ENCODE data around the gene COL23A1.

Gene COL23A1

GRCh38 chr5:178553517-178553916, 36.7 kb downstream of the COL23A1 start:
- no peak for TF ChIP-seq GATA2 (IDR thresholded peaks at IDR 0.05; ENCODE audit: low read depth, low read length)
- TF ChIP-seq GATA3 (IDR thresholded peaks at IDR 0.05; ENCODE audit: low read depth, low read length), result no peak

GRCh38 chr5:178551468-178551867, 38.7 kb downstream of the COL23A1 start:
- TF ChIP-seq GATA2 (IDR thresholded peaks at IDR 0.05; ENCODE audit: low read depth, low read length) (no peak), GATA3 (IDR thresholded peaks at IDR 0.05; ENCODE audit: low read depth, low read length) (no peak)

DNA sequence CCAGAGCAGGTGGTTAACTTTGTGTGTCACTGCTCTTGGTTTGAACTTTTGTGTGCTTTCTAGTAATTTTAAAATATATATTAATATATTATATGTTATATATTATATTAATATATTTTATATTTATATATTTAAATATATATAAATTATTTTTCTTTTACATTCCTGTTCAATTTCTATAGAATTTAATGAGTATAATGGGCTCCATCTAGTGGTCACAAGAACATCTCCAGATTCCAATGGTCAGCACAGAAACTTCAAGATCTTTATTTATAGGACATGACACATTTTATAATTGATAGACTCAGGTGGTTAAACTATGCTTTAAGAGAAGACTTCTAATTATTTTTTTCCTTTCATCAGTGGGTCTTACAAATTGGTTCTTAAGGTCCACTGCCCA, 39.1 kb downstream of the COL23A1 start:
- no peak for TF ChIP-seq GATA3 (IDR thresholded peaks at IDR 0.05; ENCODE audit: low read depth, low read length)
- no peak for TF ChIP-seq GATA2 (IDR thresholded peaks at IDR 0.05; ENCODE audit: low read depth, low read length)

DNA sequence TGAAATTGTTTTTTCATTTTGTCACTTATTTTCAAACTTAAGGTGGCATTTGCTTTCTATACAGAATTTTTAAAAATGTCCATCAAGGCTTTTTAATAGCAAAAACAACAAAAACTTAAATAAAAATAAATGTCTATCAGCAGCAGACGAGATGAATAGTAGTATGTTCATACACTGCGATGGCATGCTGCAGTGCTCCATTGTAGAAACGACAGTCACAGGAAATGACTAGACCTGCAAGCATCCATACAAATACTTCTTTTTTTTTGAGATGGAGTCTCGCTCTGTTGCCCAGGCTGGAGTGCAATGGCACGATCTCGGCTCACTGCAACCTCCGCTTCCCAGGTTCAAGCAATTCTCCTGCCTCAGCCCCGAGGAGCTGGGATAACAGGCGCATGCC, 41.4 kb downstream of the COL23A1 start:
- TF ChIP-seq GATA3 (IDR thresholded peaks at IDR 0.05; ENCODE audit: low read depth, low read length) (no peak), GATA2 (IDR thresholded peaks at IDR 0.05; ENCODE audit: low read depth, low read length) (no peak)

GRCh38 chr5:178547753-178548415, 42.3 kb downstream of the COL23A1 start:
- TF ChIP-seq GATA2 (IDR thresholded peaks at IDR 0.05; ENCODE audit: low read depth, low read length) (no peak), GATA3 (IDR thresholded peaks at IDR 0.05; ENCODE audit: low read depth, low read length) (no peak)

DNA sequence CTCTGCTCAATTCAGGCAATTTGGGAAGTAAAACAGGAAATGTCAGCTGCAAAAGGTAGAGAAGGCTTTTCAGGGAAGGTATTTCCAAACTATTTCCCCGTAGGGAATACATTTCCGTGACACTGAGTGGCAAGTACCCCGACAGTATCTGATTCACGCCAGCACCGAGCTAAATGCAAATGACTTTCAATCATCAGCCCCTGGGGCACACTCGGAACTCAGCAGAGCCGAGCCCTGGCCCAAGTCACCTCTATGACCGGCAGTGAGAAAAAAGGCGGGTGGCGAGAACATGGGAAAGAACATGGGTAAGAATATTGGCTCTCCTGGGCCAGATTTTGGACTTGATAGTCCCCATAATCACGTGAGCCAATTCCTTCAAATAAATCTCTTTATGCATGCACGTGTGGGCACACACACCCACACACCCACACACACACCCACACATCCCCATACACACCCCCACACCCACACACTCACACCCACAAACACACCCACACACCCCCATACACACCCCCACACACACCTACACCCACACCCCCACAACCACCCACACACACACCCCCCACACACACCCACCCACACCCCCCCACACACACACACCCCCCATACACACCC, 43.0 kb downstream of the COL23A1 start:
- TF ChIP-seq GATA2 (IDR thresholded peaks at IDR 0.05; ENCODE audit: low read depth, low read length) (no peak), GATA3 (IDR thresholded peaks at IDR 0.05; ENCODE audit: low read depth, low read length) (no peak)

- TF ChIP-seq GATA2 (IDR thresholded peaks at IDR 0.05; ENCODE audit: low read depth, low read length) (no peak), GATA3 (IDR thresholded peaks at IDR 0.05; ENCODE audit: low read depth, low read length) (no peak)
These were observed 43.5 kb downstream of the COL23A1 start for GRCh38 chr5:178546675-178547033.

DNA sequence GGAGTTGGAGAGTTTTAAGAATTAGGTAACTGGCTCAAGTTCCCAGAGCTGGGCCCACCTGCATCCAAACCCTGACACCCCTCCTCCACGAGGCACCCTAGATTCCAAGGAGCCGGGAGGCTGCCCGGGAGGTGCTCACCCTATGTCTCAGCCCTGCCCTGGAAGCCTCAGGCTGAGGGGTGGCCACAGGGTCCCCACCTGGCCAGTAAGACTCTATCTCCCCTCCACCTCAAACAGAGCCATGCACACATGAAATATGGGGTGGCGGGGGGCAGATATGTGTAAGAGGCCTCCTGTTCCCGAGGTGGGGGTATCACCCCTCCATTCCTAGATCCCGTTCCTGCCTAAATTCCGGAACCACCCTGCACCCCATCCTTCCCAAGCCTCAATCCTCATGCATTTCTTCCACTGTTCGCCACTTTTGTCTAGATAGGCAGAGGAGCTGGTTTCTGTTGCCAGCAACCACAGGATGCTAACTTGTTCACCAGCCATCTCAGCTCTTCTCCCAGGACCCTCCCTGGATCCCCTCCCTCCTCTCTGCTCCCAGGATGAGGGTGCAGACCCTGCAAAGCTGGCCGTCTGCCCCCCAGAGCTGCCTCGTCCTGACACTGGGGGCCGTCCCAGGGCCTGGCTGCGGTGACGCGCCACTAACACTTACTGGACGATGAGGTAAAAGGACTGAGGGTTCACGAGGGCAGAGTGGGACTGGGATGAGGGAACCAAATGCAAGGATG, 44.1 kb downstream of the COL23A1 start:
- TF ChIP-seq GATA2 (IDR thresholded peaks at IDR 0.05; ENCODE audit: low read depth, low read length) (no peak), GATA3 (IDR thresholded peaks at IDR 0.05; ENCODE audit: low read depth, low read length) (no peak)

DNA sequence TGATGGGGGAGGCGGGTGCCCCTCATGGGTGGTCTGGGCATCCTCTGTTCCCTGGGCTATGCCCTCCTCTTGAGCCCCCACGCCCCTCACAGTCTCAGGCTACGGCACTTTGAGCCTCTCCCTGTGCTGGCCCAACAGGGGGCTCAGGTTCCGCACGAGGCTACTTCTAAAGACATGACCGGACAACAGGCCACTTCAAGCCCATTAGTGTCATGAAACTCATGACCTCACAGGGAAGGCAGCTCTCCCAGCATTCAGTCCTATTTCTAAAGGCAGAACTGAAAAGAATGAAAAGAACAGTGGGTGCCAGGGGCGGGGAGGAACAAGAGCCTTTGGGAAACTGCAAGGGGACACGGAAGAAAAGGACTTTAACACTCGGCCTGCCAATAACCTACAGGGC, 45.0 kb downstream of the COL23A1 start:
- TF ChIP-seq GATA3 (IDR thresholded peaks at IDR 0.05; ENCODE audit: low read depth, low read length) (no peak), GATA2 (IDR thresholded peaks at IDR 0.05; ENCODE audit: low read depth, low read length) (no peak)

GRCh38 chr5:178544166-178544834, 45.9 kb downstream of the COL23A1 start:
- TF ChIP-seq GATA3 (IDR thresholded peaks at IDR 0.05; ENCODE audit: low read depth, low read length) (no peak), GATA2 (IDR thresholded peaks at IDR 0.05; ENCODE audit: low read depth, low read length) (no peak)

- TF ChIP-seq GATA2 (IDR thresholded peaks at IDR 0.05; ENCODE audit: low read depth, low read length), result no peak
- TF ChIP-seq GATA3 (IDR thresholded peaks at IDR 0.05; ENCODE audit: low read depth, low read length), result no peak
These were observed 47.7 kb downstream of the COL23A1 start for GRCh38 chr5:178542455-178542854.

GRCh38 chr5:178540526-178540925, 49.7 kb downstream of the COL23A1 start:
- no peak for TF ChIP-seq GATA2 (IDR thresholded peaks at IDR 0.05; ENCODE audit: low read depth, low read length)
- no peak for TF ChIP-seq GATA3 (IDR thresholded peaks at IDR 0.05; ENCODE audit: low read depth, low read length)

- no peak for TF ChIP-seq GATA3 (IDR thresholded peaks at IDR 0.05; ENCODE audit: low read depth, low read length)
- TF ChIP-seq GATA2 (IDR thresholded peaks at IDR 0.05; ENCODE audit: low read depth, low read length), result no peak
These were observed 51.4 kb downstream of the COL23A1 start for GRCh38 chr5:178538741-178539229.

Measured in SH-SY5Y (cell line).